Retinal pigment epithelial cell (primary cell): Measurements from ENCODE around the gene CD37.

Experiments
- DNase-seq: peaks from one replicate; pipeline ENCODE4 v3.0.0-alpha.2; 2010; ENCODE audit warnings: low read depth
- H3K4me3 ChIP-seq: 2 replicates; pipeline ENCODE4 v1.5.1; 2011; ENCODE audit warnings: mild to moderate bottlenecking, low read length, control low read depth, moderate library complexity
- CTCF ChIP-seq: conservative IDR thresholded peaks from 2 replicates; pipeline ENCODE4 v1.5.1; 2011; ENCODE audit warnings: low read depth, low read length, control low read depth, inconsistent platforms

Gene CD37

GRCh38 chr19:49338691-49339300 lies 3.6 kb downstream of the CD37 start:
- DNase-seq: no peak
- TF ChIP-seq CTCF: no peak
- peak overlapping the region; percentile 41 for H3K4me3 ChIP-seq

DNA sequence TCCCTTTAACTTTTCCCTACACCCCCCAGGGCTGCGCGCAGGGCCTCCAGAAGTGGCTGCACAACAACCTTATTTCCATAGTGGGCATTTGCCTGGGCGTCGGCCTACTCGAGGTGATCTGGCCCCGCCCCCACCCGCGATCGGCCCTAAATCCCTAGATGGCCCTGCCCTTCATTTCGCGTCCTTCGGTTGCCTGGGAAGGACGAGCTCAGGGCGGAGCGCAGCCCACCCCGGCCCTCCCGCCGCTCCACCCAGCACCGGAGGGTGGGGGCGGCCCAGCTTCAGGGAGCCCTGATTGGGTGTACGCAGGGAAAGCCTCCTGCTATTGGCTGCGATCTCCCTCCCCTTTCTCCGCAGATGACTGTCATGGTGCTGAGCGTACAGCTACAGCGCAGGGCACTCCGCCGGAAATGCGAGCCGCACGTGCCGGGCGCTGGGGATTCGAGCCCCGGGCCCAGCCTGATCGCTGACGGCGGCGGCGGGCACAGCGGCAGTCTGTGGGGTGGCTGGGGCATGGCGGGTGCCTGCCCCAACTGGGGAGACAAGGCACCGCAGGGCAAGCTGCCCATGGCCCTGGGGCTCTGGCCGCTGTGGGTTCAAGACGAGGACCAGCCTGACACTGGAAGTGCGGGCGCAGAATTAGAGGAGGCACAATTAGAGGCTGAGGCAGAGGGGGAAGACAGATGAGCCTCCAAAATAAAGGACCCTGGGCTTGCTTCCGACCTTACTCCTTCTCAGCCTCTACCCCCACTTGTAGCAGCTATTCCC lies 4.3 kb downstream of the CD37 start:
- TF ChIP-seq CTCF: no peak
- DNase-seq: peak; percentile 79
- H3K4me3 ChIP-seq: peak overlapping the region; percentile 41

GRCh38 chr19:49340069-49340864 lies 5.1 kb downstream of the CD37 start:
- peak overlapping the region; percentile 24 for H3K4me3 ChIP-seq
- peak; percentile 31 for DNase-seq
- no peak for TF ChIP-seq CTCF

GRCh38 chr19:49340865-49341718 lies 5.9 kb downstream of the CD37 start:
- no peak for TF ChIP-seq CTCF
- no peak for DNase-seq
- no peak overlapping the region for H3K4me3 ChIP-seq

GRCh38 chr19:49342291-49342721 lies 7.1 kb downstream of the CD37 start:
- H3K4me3 ChIP-seq: no peak overlapping the region
- DNase-seq: no peak
- TF ChIP-seq CTCF: no peak

DNA sequence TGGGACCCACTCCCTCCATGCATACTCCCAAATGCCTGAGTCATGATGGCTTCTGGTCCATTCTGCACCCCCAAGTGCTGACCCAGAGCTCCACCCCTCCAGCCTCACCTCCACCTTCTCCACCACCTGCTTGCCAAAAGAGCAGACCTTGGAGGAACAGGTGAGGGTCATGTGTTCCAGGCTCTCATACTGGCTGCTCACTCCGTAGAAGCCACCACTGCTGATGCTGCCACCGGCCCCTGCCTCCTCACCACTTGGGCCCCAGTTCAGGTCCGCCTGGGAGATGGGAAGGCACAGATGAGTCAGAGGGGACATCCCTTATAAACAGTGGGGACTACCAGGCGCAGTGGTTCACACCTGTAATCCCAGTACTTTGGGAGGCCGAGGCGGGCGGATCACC lies 7.9 kb downstream of the CD37 start:
- DNase-seq: no peak
- H3K4me3 ChIP-seq: no peak overlapping the region
- TF ChIP-seq CTCF: no peak
